Glutamatergic neuron (in vitro differentiated cells): ENCODE measurements around the gene BBS7. TPM values are rescaled to one million over a fixed set of nuclear protein-coding genes. Genes with fewer than 3 reads are reported as not detected.

Source experiments
- DNase-seq: peaks from one replicate; pipeline ENCODE4 v3.0.0; 2022
- H3K27ac Mint-ChIP-seq: one replicate; pipeline ENCODE4 v1.8.0; 2020; ENCODE audit warnings: mild to moderate bottlenecking, mixed read lengths, inconsistent platforms; ENCODE audit not compliant: unreplicated experiment
- H3K27me3 Mint-ChIP-seq: one replicate; pipeline ENCODE4 v1.8.0; 2020; ENCODE audit warnings: mild to moderate bottlenecking, moderate library complexity, mixed read lengths, inconsistent platforms; ENCODE audit not compliant: unreplicated experiment
- H3K36me3 Mint-ChIP-seq: one replicate; pipeline ENCODE4 v1.8.0; 2020; ENCODE audit warnings: mild to moderate bottlenecking, mixed read lengths, inconsistent platforms; ENCODE audit not compliant: unreplicated experiment
- H3K4me1 Mint-ChIP-seq: one replicate; pipeline ENCODE4 v1.8.0; 2020; ENCODE audit warnings: mild to moderate bottlenecking, low read depth, mixed read lengths, inconsistent platforms; ENCODE audit not compliant: unreplicated experiment
- H3K4me3 Mint-ChIP-seq: one replicate; pipeline ENCODE4 v1.8.0; 2020; ENCODE audit warnings: mild to moderate bottlenecking, mixed read lengths, inconsistent platforms; ENCODE audit not compliant: unreplicated experiment
- H3K9me3 Mint-ChIP-seq: one replicate; pipeline ENCODE4 v1.8.0; 2020; ENCODE audit warnings: mild to moderate bottlenecking, moderate library complexity, mixed read lengths, inconsistent platforms; ENCODE audit not compliant: unreplicated experiment
- total RNA-seq: library from RNA; stranded (reverse); fragmentation: NEBNext Ultra II Directional; extraction: Animal tissue kit (Norgen Biotek cat#: 25700); gene quantifications from one replicate; pipeline ENCODE4 v1.2.1, GENCODE V29; 2021; ENCODE audit not compliant: unreplicated experiment
- TF ChIP-seq, protein P1 (sequence below): fragments of 200-600 bp; sonication (generic); IDR thresholded peaks from one replicate; pipeline ENCODE4 v1.5.0; 2021; ENCODE audit not compliant: partially characterized antibody, unreplicated experiment

BBS7 gene
- total RNA-seq, 1 donor from 2014 or later, result 49.8 TPM

DNA sequence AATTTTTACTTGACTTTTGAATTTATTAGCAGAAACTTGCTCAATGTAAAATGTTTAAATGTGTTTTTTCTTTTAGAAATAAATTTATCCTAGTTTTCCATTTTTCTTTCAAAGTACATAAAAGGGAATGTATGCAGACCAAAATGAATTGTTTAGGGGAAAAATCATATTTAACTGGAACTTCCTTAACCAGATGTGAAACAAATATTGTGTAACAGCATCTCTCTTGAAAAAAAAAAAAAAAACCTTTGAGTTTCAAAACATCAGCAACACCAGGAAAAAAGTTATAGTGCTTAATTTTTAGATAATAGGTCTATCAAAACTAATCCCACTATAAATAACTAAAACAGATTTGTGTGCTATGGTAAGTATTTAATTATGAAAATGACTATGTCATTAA is 32.1 kb downstream of the BBS7 start:
- DNase-seq, result no peak
- TF ChIP-seq, protein P1, sequence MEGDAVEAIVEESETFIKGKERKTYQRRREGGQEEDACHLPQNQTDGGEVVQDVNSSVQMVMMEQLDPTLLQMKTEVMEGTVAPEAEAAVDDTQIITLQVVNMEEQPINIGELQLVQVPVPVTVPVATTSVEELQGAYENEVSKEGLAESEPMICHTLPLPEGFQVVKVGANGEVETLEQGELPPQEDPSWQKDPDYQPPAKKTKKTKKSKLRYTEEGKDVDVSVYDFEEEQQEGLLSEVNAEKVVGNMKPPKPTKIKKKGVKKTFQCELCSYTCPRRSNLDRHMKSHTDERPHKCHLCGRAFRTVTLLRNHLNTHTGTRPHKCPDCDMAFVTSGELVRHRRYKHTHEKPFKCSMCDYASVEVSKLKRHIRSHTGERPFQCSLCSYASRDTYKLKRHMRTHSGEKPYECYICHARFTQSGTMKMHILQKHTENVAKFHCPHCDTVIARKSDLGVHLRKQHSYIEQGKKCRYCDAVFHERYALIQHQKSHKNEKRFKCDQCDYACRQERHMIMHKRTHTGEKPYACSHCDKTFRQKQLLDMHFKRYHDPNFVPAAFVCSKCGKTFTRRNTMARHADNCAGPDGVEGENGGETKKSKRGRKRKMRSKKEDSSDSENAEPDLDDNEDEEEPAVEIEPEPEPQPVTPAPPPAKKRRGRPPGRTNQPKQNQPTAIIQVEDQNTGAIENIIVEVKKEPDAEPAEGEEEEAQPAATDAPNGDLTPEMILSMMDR, result no peak
- Mint-ChIP-seq H3K36me3 (peaks cover 4% of the 10 kb centered on the region), H3K9me3 (no peaks in the 10 kb centered on the region), H3K27ac (no peak overlapping the region), H3K4me1 (no peaks in the 10 kb centered on the region), H3K27me3 (no peaks in the 10 kb centered on the region), H3K4me3 (no peak overlapping the region)

DNA sequence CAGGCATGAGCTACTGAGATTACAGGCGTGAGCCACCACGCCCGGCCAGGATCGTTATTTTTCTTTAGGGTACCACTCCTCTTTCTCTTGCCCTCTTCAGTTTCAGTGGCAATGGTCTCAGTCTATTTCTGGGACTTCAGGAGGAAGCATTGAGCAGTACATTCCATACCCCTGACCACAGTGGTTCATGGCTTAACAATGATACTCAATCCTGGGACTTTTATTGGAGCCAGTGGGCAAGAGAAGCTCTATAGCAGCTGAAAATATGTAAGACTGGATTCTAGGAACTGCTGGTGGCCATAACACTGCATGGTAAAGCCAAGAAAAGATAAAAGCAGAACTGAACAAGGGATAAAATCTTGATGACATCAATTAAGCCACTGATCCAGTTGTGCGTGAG is 40.8 kb downstream of the BBS7 start:
- H3K27ac Mint-ChIP-seq, result no peak overlapping the region

DNA sequence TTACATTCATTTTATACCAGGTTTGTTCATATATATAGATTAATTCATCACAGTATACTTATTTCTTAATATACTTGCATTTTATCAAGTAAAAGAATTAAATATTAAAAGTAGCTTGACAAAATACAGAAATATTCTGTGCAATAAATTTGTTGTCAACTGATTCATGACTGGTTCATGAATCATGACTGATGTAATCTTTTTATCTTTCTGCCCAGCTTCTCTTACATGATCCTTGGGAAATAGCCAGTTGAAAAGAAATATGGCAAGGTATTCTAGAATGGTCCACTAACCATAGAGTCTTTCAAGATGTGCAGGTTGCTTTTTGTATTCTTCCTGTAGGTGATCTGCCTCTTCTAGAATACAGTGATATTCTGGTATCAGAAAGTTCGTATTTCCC is 42.4 kb downstream of the BBS7 start:
- no peaks in the 10 kb centered on the region for H3K36me3 Mint-ChIP-seq
- TF ChIP-seq, protein P1, result no peak
- no peaks in the 10 kb centered on the region for H3K4me1 Mint-ChIP-seq
- H3K27me3 Mint-ChIP-seq, result no peaks in the 10 kb centered on the region
- H3K27ac Mint-ChIP-seq, result no peak overlapping the region
- H3K9me3 Mint-ChIP-seq, result peaks cover 2% of the 10 kb centered on the region
- no peak for DNase-seq
- H3K4me3 Mint-ChIP-seq, result no peak overlapping the region

More for the DNA sequence above, 40.8 kb downstream of the BBS7 start:
- Mint-ChIP-seq H3K4me3 (no peak overlapping the region), H3K36me3 (no peaks in the 10 kb centered on the region), H3K9me3 (no peaks in the 10 kb centered on the region), H3K4me1 (no peaks in the 10 kb centered on the region), H3K27me3 (no peaks in the 10 kb centered on the region)
- DNase-seq, result no peak
- TF ChIP-seq, protein P1, result no peak

DNA sequence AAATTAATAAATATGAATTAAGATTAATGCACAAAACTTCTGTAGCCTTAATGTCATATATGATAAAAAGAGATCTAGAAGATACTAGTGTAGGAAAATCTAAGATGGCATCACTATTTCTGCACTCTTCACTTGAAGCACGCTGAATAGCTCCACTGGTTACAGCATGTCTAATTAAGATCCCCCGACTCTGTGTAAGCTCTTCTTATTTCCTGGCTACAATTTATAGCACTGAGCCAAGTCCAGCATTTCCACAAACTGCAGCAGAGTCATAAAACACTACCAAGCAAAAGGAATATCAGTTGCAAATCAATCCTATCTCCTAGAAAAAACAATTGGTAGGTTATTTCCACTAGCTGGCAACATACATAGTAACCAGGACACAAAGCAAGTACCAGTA is 45.3 kb downstream of the BBS7 start:
- peaks cover 10% of the 10 kb centered on the region for H3K4me1 Mint-ChIP-seq
- no peak for DNase-seq
- TF ChIP-seq, protein P1, result no peak
- peaks cover 2% of the 10 kb centered on the region for H3K9me3 Mint-ChIP-seq
- H3K27ac Mint-ChIP-seq, result no peak overlapping the region
- no peaks in the 10 kb centered on the region for H3K36me3 Mint-ChIP-seq
- no peak overlapping the region for H3K4me3 Mint-ChIP-seq
- no peaks in the 10 kb centered on the region for H3K27me3 Mint-ChIP-seq

DNA sequence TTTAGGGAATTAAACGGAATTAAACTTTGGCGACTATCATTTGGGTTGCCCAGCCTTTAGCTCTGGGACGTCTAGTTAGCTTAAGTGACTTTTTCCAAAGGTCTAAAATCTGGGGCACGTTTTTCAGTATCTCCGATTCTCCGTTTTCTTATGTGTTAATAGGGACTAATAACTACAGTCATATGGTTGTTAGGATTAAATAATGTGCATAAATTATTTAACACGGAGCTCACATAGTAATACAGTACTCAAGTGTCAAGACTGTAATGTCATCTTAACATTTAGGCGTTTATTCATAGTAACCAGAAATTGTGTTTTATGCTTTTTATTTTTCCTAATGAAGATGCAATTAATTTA is 46.1 kb downstream of the BBS7 start:
- H3K27ac Mint-ChIP-seq, result peak overlapping the region; percentile 50
- H3K9me3 Mint-ChIP-seq, result peaks cover 2% of the 10 kb centered on the region
- TF ChIP-seq, protein P1, result no peak
- no peak for DNase-seq
- H3K4me1 Mint-ChIP-seq, result peaks cover 10% of the 10 kb centered on the region
- no peaks in the 10 kb centered on the region for H3K36me3 Mint-ChIP-seq
- H3K4me3 Mint-ChIP-seq, result peak overlapping the region; percentile 94
- no peaks in the 10 kb centered on the region for H3K27me3 Mint-ChIP-seq
